ENCODE measurements around the gene AURKAIP1.

- TF ChIP-seq, protein P1, sequence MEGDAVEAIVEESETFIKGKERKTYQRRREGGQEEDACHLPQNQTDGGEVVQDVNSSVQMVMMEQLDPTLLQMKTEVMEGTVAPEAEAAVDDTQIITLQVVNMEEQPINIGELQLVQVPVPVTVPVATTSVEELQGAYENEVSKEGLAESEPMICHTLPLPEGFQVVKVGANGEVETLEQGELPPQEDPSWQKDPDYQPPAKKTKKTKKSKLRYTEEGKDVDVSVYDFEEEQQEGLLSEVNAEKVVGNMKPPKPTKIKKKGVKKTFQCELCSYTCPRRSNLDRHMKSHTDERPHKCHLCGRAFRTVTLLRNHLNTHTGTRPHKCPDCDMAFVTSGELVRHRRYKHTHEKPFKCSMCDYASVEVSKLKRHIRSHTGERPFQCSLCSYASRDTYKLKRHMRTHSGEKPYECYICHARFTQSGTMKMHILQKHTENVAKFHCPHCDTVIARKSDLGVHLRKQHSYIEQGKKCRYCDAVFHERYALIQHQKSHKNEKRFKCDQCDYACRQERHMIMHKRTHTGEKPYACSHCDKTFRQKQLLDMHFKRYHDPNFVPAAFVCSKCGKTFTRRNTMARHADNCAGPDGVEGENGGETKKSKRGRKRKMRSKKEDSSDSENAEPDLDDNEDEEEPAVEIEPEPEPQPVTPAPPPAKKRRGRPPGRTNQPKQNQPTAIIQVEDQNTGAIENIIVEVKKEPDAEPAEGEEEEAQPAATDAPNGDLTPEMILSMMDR (IDR thresholded peaks at IDR 0.05): no peak
- peak; percentile 24 to 82 for TF ChIP-seq POLR2A (IDR thresholded peaks at IDR 0.05)
Measured at GRCh38 chr1:1406821-1407635, 32.0 kb upstream of the AURKAIP1 start, which contains the start of gene MRPL20.

Measured in suprapubic skin (tissue), 3 donors.